ENCODE data around the gene SCN3B. TPM values are rescaled to one million over a fixed set of nuclear protein-coding genes. Genes with fewer than 3 reads are reported as not detected.
A peak's percentile ranks its signal among the peaks of the same experiment; 100 is the strongest.

Gene SCN3B
- total RNA-seq, 1 experiment from 2014 or later: 0.79 TPM

- POLR2A ChIA-PET: interaction anchor here (0.5 kb wide), 1 partner anchor 171 kb away, joined by 4 read pairs; no protein-coding TSS in a partner anchor
Observed at GRCh38 chr11:123640677-123641494, 13.5 kb downstream of the SCN3B start.

GRCh38 chr11:123640029-123640428, 14.4 kb downstream of the SCN3B start:
- TF ChIP-seq ZNF532 (CRISPR knock-in tag; IDR thresholded peaks at IDR 0.05; ENCODE audit: borderline replicate concordance): no peak
- no peak for TF ChIP-seq ZNF416 (CRISPR knock-in tag; IDR thresholded peaks at IDR 0.05)
- TF ChIP-seq SMAD4 (CRISPR knock-in tag; IDR thresholded peaks at IDR 0.05): no peak
- TF ChIP-seq MLX (CRISPR knock-in tag; IDR thresholded peaks at IDR 0.05): no peak
- TF ChIP-seq HMGA2 (CRISPR knock-in tag; IDR thresholded peaks at IDR 0.05): no peak
- no peak for TF ChIP-seq SP1 (CRISPR knock-in tag; conservative IDR thresholded peaks at IDR 0.05)
- no peak for TF ChIP-seq FOXP1 (CRISPR knock-in tag; IDR thresholded peaks at IDR 0.05; ENCODE audit: borderline replicate concordance)
- TF ChIP-seq, protein P1, sequence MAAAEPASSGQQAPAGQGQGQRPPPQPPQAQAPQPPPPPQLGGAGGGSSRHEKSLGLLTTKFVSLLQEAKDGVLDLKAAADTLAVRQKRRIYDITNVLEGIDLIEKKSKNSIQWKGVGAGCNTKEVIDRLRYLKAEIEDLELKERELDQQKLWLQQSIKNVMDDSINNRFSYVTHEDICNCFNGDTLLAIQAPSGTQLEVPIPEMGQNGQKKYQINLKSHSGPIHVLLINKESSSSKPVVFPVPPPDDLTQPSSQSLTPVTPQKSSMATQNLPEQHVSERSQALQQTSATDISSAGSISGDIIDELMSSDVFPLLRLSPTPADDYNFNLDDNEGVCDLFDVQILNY (CRISPR knock-in tag; IDR thresholded peaks at IDR 0.05): no peak
- TF ChIP-seq TP53 (CRISPR knock-in tag; IDR thresholded peaks at IDR 0.05): no peak
- TF ChIP-seq ATF1 (CRISPR knock-in tag; IDR thresholded peaks at IDR 0.05): no peak
- TF ChIP-seq, protein P2, sequence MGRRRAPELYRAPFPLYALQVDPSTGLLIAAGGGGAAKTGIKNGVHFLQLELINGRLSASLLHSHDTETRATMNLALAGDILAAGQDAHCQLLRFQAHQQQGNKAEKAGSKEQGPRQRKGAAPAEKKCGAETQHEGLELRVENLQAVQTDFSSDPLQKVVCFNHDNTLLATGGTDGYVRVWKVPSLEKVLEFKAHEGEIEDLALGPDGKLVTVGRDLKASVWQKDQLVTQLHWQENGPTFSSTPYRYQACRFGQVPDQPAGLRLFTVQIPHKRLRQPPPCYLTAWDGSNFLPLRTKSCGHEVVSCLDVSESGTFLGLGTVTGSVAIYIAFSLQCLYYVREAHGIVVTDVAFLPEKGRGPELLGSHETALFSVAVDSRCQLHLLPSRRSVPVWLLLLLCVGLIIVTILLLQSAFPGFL (CRISPR knock-in tag; IDR thresholded peaks at IDR 0.05; ENCODE audit: borderline replicate concordance): no peak
- TF ChIP-seq TEAD4 (CRISPR knock-in tag; IDR thresholded peaks at IDR 0.05): no peak
- TF ChIP-seq ZNF317 (CRISPR knock-in tag; IDR thresholded peaks at IDR 0.05; ENCODE audit: borderline replicate concordance, low read depth): no peak
- TF ChIP-seq, protein P3, sequence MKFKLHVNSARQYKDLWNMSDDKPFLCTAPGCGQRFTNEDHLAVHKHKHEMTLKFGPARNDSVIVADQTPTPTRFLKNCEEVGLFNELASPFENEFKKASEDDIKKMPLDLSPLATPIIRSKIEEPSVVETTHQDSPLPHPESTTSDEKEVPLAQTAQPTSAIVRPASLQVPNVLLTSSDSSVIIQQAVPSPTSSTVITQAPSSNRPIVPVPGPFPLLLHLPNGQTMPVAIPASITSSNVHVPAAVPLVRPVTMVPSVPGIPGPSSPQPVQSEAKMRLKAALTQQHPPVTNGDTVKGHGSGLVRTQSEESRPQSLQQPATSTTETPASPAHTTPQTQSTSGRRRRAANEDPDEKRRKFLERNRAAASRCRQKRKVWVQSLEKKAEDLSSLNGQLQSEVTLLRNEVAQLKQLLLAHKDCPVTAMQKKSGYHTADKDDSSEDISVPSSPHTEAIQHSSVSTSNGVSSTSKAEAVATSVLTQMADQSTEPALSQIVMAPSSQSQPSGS (CRISPR knock-in tag; IDR thresholded peaks at IDR 0.05; ENCODE audit: borderline replicate concordance, low read depth): no peak
- Mint-ChIP-seq H3K27me3 (ENCODE audit: low read depth) (no peaks in the 10 kb centered on the region; the same call in 1 of the 2 replicates), H3K27ac (no peak overlapping the region), H3K9me3 (no peaks in the 10 kb centered on the region; the same call in 1 of the 2 replicates), H3K36me3 (no peaks in the 10 kb centered on the region), H3K4me3 (no peak overlapping the region), H3K4me1 (peaks cover 29% of the 10 kb centered on the region)
- DNase-seq (ENCODE audit: low spot score): no peak
- no peak for ATAC-seq
- ChIA-PET POLR2A (no interaction called here), CTCF (interaction anchor here (1.0 to 8.8 kb wide), 11 partner anchors 14 to 638 kb away, joined by 3 to 153 read pairs (median 4); partner anchors contain the start of gene SCN3B)

More at GRCh38 chr11:123640677-123641494, 13.5 kb downstream of the SCN3B start:
- Mint-ChIP-seq H3K4me3 (no peak overlapping the region), H3K4me1 (peaks cover 31% of the 10 kb centered on the region), H3K27ac (no peak overlapping the region), H3K36me3 (no peaks in the 10 kb centered on the region), H3K27me3 (ENCODE audit: low read depth) (no peaks in the 10 kb centered on the region; the same call in 1 of the 2 replicates), H3K9me3 (no peaks in the 10 kb centered on the region; the same call in 1 of the 2 replicates)
- ATAC-seq: peak; percentile 93
- TF ChIP-seq ZNF416 (CRISPR knock-in tag; IDR thresholded peaks at IDR 0.05): no peak
- TF ChIP-seq, protein P4, sequence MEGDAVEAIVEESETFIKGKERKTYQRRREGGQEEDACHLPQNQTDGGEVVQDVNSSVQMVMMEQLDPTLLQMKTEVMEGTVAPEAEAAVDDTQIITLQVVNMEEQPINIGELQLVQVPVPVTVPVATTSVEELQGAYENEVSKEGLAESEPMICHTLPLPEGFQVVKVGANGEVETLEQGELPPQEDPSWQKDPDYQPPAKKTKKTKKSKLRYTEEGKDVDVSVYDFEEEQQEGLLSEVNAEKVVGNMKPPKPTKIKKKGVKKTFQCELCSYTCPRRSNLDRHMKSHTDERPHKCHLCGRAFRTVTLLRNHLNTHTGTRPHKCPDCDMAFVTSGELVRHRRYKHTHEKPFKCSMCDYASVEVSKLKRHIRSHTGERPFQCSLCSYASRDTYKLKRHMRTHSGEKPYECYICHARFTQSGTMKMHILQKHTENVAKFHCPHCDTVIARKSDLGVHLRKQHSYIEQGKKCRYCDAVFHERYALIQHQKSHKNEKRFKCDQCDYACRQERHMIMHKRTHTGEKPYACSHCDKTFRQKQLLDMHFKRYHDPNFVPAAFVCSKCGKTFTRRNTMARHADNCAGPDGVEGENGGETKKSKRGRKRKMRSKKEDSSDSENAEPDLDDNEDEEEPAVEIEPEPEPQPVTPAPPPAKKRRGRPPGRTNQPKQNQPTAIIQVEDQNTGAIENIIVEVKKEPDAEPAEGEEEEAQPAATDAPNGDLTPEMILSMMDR (IDR thresholded peaks at IDR 0.05): peak; percentile 84
- peak; percentile 77 for DNase-seq (ENCODE audit: low spot score)
- CTCF ChIA-PET: interaction anchor here (0.6 to 8.8 kb wide), 28 partner anchors 9 to 637 kb away, joined by 3 to 153 read pairs (median 4); partner anchors contain the start of gene SCN3B
